Astrocyte (in vitro differentiated cells and primary cell): ENCODE data around the gene SSH2.

Experiments used
- CTCF ChIP-seq: IDR thresholded peaks from 2 replicates; pipeline ENCODE4 v1.5.1; 2011; ENCODE audit warnings: low read depth, mild to moderate bottlenecking, inconsistent platforms, low read length, moderate library complexity; ENCODE audit not compliant: insufficient read depth
- EZH2 ChIP-seq: IDR thresholded peaks from 2 replicates; pipeline ENCODE4 v1.6.1; 2012; ENCODE audit warnings: mild to moderate bottlenecking, low read length, inconsistent platforms; ENCODE audit not compliant: insufficient read depth

GRCh38 chr17:29616300-29617048, 313.6 kb downstream of the SSH2 start:
- TF ChIP-seq CTCF (no peak), EZH2 (peak; percentile 66)
